Panc1 (cell line): ENCODE data around the gene B3GAT3.
A peak's percentile ranks its signal among the peaks of the same experiment; 100 is the strongest.

Source experiments
- POLR2AphosphoS5 ChIP-seq: IDR thresholded peaks from 2 replicates; pipeline ENCODE4 v1.6.1; 2012; ENCODE audit warnings: mild to moderate bottlenecking, low read depth, low read length, moderate library complexity
- REST ChIP-seq, 2 experiments: IDR thresholded peaks; 2 replicates each; pipeline ENCODE4 v1.6.1; 2011 to 2012; ENCODE audit warnings: low read depth in 2 of 2, control low read depth in 1 of 2, low read length in 1 of 2, mild to moderate bottlenecking in 1 of 2, moderate library complexity in 1 of 2; ENCODE audit not compliant: insufficient read depth in 1 of 2
- SIN3A ChIP-seq: IDR thresholded peaks from 2 replicates; pipeline ENCODE4 v1.6.1; 2012; ENCODE audit warnings: low read depth, mild to moderate bottlenecking, low read length, moderate library complexity, borderline replicate concordance; ENCODE audit not compliant: insufficient read depth
- TCF7L2 ChIP-seq: IDR thresholded peaks from 2 replicates; pipeline ENCODE4 v1.6.1; 2011; ENCODE audit warnings: mild to moderate bottlenecking, low read depth, low read length, inconsistent platforms
- TF ChIP-seq, protein P1 (sequence below): fragments of 450-650 bp; IDR thresholded peaks from 2 replicates; pipeline ENCODE4 v1.5.1; 2017; ENCODE audit warnings: mild to moderate bottlenecking

DNA sequence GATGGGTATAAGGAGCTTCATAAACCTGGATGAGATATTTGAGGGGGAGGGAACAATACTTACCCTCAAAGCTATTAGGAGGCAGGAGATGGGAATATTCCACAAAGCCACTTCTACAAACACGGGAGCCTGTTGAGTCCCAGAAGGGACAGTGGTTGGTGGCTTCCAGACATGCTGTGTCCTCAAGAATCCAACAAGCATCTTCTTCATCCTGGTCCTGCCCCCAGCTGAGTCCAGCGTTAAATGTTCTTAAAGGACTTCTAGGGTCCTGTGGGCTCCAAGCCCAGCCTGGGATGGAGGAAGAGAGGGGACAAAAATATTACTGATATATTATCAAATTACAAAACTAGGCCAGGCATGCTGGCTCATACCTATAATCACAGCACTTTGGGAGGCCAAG lies 45.7 kb upstream of the B3GAT3 start:
- TF ChIP-seq TCF7L2 (no peak), POLR2AphosphoS5 (0 out of 2 replicates have a peak, but pooled peaks have one; percentile 15), SIN3A (no peak), REST (IDR thresholded peaks at IDR 0.05; ENCODE audit: insufficient read depth in 1 of 2, low read depth in 2 of 2, low read length in 1 of 2) (no peak)
- TF ChIP-seq, protein P1, sequence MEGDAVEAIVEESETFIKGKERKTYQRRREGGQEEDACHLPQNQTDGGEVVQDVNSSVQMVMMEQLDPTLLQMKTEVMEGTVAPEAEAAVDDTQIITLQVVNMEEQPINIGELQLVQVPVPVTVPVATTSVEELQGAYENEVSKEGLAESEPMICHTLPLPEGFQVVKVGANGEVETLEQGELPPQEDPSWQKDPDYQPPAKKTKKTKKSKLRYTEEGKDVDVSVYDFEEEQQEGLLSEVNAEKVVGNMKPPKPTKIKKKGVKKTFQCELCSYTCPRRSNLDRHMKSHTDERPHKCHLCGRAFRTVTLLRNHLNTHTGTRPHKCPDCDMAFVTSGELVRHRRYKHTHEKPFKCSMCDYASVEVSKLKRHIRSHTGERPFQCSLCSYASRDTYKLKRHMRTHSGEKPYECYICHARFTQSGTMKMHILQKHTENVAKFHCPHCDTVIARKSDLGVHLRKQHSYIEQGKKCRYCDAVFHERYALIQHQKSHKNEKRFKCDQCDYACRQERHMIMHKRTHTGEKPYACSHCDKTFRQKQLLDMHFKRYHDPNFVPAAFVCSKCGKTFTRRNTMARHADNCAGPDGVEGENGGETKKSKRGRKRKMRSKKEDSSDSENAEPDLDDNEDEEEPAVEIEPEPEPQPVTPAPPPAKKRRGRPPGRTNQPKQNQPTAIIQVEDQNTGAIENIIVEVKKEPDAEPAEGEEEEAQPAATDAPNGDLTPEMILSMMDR, result no peak
